ENCODE data around the gene CCDC51.

GRCh38 chr3:48395714-48396113, 44.2 kb downstream of the CCDC51 start:
- TF ChIP-seq CTCF (IDR thresholded peaks at IDR 0.05; ENCODE audit: low read depth, low read length) (no peak), EZH2phosphoT487 (IDR thresholded peaks at IDR 0.05; ENCODE audit: low read depth) (no peak)
